BLaER1 (cell line): ENCODE data around the gene AKT1.

Experiments
- H3K27ac ChIP-seq: shearing (Covaris generic); formaldehyde crosslinking; 2 replicates; pipeline ENCODE4 v1.8.1; 2022
- H3K27me3 ChIP-seq: shearing (Covaris generic); formaldehyde crosslinking; 2 replicates; pipeline ENCODE4 v1.8.1; 2022
- H3K36me3 ChIP-seq: shearing (Covaris generic); formaldehyde crosslinking; 2 replicates; pipeline ENCODE4 v1.8.1; 2022
- H3K4me1 ChIP-seq: shearing (Covaris generic); formaldehyde crosslinking; 2 replicates; pipeline ENCODE4 v1.8.1; 2022
- H3K4me2 ChIP-seq: shearing (Covaris generic); formaldehyde crosslinking; 2 replicates; pipeline ENCODE4 v1.8.1; 2022
- H3K4me3 ChIP-seq: shearing (Covaris generic); formaldehyde crosslinking; 2 replicates; pipeline ENCODE4 v1.8.1; 2022
- H3K9ac ChIP-seq: shearing (Covaris generic); formaldehyde crosslinking; 2 replicates; pipeline ENCODE4 v1.8.1; 2022
- H3K9me3 ChIP-seq: shearing (Covaris generic); formaldehyde crosslinking; 2 replicates; pipeline ENCODE4 v1.8.1; 2022
- H4K20me1 ChIP-seq: shearing (Covaris generic); formaldehyde crosslinking; 2 replicates; pipeline ENCODE4 v1.8.1; 2022
- Cebpa-rat ChIP-seq: shearing (Covaris generic); IDR thresholded peaks from 2 replicates; pipeline ENCODE4 v1.8.1; 2022

The AKT1 gene

DNA sequence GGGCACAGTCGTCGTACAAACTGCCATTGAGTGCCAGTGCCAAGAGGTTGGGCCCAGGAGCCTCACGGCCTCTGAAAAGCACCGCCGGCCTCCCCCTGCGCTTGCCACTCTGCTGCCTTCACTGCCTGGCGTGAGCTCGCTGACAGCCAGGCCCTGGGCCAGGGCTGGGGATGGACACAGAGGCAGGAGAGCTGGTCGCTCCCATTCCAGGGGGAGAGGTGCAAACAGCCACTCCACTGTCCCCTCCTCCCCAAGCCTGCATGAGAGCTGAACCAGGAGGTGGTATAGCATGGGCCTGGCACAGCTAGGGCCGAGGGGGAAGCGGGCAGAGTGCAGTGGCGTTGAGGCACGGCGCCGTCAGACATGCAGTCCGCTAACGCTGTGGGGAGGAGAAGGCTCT is 66.9 kb downstream of the AKT1 start:
- 0 out of 2 replicates have a peak, but pooled peaks cover 1% of the 10 kb centered on the region for H4K20me1 ChIP-seq
- no peak overlapping the region for H3K27ac ChIP-seq
- no peaks in the 10 kb centered on the region for H3K36me3 ChIP-seq
- peaks cover 45% of the 10 kb centered on the region for H3K4me1 ChIP-seq
- no peak overlapping the region for H3K4me3 ChIP-seq
- TF ChIP-seq Cebpa-rat, result no peak
- H3K9me3 ChIP-seq, result no peaks in the 10 kb centered on the region
- H3K27me3 ChIP-seq, result no peaks in the 10 kb centered on the region
- no peak overlapping the region for H3K4me2 ChIP-seq
- no peak overlapping the region for H3K9ac ChIP-seq

DNA sequence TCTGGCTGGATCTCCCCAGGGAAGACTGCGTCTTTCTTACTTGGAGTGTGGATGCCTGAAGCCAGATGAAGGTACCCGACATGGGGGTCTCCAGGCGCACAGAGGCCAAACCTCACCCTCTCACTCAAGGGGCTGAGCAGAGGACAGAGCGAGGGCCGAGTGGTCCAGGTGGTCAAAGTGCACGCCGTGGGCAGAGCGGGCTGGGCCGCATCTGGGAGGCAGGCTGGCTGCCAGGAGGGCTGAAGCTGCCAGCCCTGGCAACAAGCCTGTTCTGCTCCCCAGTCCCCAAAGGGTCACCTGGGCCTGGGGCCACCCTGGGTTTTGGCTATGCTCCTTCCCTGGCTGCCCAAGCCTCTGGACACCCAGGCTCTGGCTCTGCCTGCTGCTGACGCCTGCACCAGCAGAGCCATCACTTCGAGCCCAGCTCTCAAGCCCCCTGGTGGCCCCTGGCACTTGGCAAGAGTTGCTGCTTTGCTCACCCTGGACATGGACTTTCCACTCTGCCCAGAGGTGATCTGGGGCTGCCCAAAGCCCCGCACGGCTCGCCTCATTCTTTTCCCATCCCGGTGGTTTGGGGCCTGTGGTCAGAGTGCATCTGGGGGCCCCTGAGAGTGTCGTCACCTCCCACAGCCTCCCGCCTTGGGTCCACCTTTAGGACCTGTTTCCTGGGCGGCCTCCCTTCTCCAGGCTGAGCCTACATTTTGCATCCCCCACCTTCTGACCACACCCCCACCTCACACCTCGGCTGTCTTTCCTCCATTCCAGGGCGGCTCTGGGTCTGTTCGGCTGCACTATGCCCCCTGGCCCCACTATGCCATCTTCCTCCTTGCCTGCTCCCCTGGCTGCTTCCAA is 68.7 kb downstream of the AKT1 start:
- TF ChIP-seq Cebpa-rat, result no peak
- no peak overlapping the region for H3K4me3 ChIP-seq
- no peaks in the 10 kb centered on the region for H3K27me3 ChIP-seq
- H3K9me3 ChIP-seq, result no peaks in the 10 kb centered on the region
- H3K27ac ChIP-seq, result no peak overlapping the region
- peaks cover 2% of the 10 kb centered on the region; the same call in 1 of the 2 replicates for H3K36me3 ChIP-seq
- H3K4me2 ChIP-seq, result peak overlapping the region; percentile 9; the same call in 1 of the 2 replicates
- H4K20me1 ChIP-seq, result peaks cover 17% of the 10 kb centered on the region
- H3K9ac ChIP-seq, result no peak overlapping the region
- peaks cover 45% of the 10 kb centered on the region for H3K4me1 ChIP-seq

DNA sequence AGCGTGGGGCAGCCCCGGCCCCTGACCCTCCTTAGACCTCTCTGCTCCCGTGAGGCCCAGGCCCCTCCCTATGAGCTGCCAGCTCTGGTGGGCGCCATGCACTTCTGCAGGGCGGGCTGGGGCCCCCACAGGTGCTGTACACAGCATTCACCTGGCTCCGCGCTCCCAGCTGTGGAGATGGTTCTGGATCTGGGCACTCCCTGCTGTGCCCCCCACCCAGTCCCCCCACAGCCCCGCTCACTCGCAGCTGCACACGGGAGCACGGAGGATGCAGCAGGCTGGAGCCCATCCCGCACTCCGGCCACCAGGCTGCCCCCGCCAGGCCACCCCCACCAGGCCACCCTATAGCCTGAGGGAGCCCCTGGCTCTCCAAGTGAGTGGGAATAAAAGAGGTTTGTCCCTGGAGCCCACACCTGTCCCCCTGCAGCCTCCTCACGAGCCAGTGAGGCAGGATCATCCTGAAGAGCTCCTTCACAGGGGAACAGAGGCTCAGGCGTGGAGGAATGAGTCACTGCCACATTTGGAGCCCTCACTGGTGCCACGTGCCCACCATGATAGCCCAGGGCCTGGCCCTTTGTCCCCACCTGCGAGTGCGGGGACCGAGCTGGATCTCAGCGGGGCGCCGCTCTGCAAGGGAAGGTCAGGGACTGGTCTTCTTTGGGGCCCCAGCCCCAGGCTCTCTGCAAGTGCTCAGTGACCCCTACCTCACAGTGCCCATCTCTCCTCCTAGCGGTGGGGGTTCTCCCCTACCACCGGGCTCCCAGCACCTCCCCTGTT is 69.6 kb downstream of the AKT1 start:
- Histone ChIP-seq H3K4me3 (no peak overlapping the region), H3K4me1 (peaks cover 51% of the 10 kb centered on the region), H4K20me1 (peaks cover 21% of the 10 kb centered on the region), H3K4me2 (peak overlapping the region; percentile 95), H3K9ac (no peak overlapping the region; the same call in 1 of the 2 replicates), H3K36me3 (peaks cover 10% of the 10 kb centered on the region; the same call in 1 of the 2 replicates), H3K9me3 (no peaks in the 10 kb centered on the region), H3K27ac (no peak overlapping the region), H3K27me3 (no peaks in the 10 kb centered on the region)
- TF ChIP-seq Cebpa-rat, result no peak

DNA sequence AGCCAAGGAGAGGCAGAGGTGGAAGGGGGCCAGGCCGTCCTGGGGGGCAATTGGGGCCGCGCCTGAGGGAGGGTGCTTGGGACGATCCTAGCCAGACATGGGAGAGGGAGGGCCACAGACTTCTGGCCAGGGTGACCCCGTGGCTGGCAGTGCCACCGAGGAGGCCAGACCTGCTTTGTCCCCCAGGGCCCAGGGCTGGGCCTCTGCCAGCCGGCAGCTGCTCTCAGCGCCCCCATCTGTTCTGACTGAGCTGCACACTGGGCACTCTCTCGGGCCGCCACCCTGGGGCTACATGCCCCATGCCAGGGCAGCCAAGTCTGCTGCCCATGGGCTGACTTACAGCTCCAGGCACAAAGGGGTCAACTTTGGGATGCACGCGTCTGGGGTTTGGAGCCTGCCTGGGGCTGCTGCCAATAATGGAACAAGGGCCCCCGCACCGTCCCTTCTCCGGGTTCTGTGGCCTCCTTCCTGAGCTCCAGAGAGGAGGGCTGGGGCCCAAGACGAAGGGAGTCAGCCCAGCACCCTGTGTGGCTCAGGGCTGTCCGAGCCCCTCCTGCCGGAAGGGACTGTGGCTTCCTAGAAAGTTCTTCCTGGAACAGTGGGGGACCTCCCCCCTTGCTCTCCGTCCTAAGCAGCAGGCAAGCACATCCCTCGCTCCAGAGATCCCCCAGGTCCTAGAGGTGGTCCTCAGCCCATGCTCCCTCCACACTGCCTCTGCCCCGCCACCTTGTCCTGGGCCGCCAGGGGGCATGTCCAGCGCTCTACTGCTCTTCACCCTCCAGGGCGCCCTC is 70.4 kb downstream of the AKT1 start:
- Histone ChIP-seq H3K4me3 (peak overlapping the region; percentile 70), H3K9ac (peak overlapping the region; percentile 68; the same call in 1 of the 2 replicates)

DNA sequence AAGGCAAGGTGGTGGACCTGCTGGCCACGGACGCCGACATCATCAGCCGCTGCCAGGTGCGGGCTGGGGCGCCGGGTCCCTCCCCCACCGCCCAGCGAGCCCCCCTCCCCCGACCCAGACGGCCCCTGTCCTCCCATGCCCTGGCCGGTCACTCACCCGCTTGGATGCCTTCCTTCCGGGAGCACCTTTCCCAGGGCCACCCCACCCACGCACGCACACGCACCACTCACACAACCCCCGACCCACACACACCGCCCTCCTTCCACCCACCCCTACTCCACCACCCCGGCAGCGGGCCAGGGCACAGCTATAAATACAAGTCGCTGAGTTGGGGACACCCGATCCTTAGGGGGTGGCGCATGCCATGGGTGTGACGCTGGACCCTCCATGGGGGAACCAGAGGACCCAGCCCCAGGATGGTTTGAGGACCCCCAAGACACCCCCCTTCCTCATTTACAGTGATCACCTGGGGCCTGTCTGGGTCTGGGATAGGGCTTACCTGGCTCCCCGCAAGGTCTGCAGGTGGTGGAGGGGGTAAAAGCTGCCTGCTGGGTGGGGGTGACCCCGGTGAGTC is 71.1 kb downstream of the AKT1 start:
- Histone ChIP-seq H4K20me1 (peaks cover 21% of the 10 kb centered on the region), H3K36me3 (peaks cover 17% of the 10 kb centered on the region), H3K4me2 (peak overlapping the region; percentile 95), H3K9ac (peak overlapping the region; percentile 68; the same call in 1 of the 2 replicates), H3K27me3 (no peaks in the 10 kb centered on the region), H3K4me1 (peaks cover 56% of the 10 kb centered on the region), H3K27ac (peak overlapping the region; percentile 58), H3K4me3 (peak overlapping the region; percentile 70), H3K9me3 (no peaks in the 10 kb centered on the region)
- TF ChIP-seq Cebpa-rat, result no peak

More for the DNA sequence above, 70.4 kb downstream of the AKT1 start:
- H3K27ac ChIP-seq, result peak overlapping the region; percentile 58; the same call in 1 of the 2 replicates
- H3K36me3 ChIP-seq, result peaks cover 11% of the 10 kb centered on the region; the same call in 1 of the 2 replicates
- TF ChIP-seq Cebpa-rat, result no peak
- H3K27me3 ChIP-seq, result no peaks in the 10 kb centered on the region
- peaks cover 51% of the 10 kb centered on the region for H3K4me1 ChIP-seq
- peak overlapping the region; percentile 95 for H3K4me2 ChIP-seq
- no peaks in the 10 kb centered on the region for H3K9me3 ChIP-seq
- H4K20me1 ChIP-seq, result peaks cover 21% of the 10 kb centered on the region

DNA sequence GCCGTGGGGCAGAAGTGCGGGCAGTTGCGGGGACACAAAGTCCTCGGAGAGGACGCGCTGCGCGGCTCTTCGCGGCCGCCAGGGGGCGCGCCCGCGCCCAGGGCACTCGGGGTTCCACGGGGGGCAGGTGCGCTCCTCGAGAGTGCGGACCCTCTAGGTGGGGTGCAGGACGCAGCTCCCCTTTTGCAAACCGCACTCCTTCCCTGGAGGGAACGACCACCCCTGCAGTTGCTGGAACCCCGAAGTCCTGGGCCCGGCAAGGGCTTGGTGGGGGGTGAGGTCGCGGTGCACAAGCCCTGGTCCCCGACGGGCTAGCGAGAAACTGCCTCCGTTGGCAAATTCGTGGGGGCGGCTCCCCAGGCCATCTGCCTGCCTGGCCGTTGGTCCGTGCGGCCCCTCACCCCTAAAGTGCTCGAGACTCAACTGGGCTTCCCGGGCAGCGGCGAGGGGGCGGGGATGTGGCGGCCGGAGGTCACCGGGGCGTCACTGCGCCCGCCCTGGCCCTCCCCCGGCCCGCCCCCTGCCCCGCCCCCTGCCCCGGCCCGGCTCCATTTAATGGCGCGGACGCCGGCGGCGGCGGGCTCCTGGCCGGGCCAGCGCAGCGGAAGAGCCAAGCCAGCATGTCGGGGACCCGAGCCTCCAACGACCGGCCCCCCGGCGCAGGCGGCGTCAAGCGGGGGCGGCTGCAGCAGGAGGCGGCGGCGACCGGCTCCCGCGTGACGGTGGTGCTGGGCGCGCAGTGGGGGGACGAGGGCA is 71.7 kb downstream of the AKT1 start, which contains the start of gene ADSS1:
TSS of gene ADSS1 (plus strand) at position 579 of the 756 bp plus-strand sequence. CDS start at position 621, 42 bp downstream.
- Histone ChIP-seq H3K27me3 (no peaks in the 10 kb centered on the region), H3K4me3 (peak within 1 kb of the TSS; percentile 70), H3K9ac (peak within 1 kb of the TSS; percentile 68; the same call in 1 of the 2 replicates), H3K4me2 (peak within 1 kb of the TSS; percentile 95), H3K9me3 (no peaks in the 10 kb centered on the region), H3K27ac (peak within 1 kb of the TSS; percentile 65), H3K36me3 (peaks cover 24% of the 10 kb centered on the region), H3K4me1 (peaks cover 63% of the 10 kb centered on the region), H4K20me1 (peaks cover 21% of the 10 kb centered on the region)
- TF ChIP-seq Cebpa-rat, result no peak

DNA sequence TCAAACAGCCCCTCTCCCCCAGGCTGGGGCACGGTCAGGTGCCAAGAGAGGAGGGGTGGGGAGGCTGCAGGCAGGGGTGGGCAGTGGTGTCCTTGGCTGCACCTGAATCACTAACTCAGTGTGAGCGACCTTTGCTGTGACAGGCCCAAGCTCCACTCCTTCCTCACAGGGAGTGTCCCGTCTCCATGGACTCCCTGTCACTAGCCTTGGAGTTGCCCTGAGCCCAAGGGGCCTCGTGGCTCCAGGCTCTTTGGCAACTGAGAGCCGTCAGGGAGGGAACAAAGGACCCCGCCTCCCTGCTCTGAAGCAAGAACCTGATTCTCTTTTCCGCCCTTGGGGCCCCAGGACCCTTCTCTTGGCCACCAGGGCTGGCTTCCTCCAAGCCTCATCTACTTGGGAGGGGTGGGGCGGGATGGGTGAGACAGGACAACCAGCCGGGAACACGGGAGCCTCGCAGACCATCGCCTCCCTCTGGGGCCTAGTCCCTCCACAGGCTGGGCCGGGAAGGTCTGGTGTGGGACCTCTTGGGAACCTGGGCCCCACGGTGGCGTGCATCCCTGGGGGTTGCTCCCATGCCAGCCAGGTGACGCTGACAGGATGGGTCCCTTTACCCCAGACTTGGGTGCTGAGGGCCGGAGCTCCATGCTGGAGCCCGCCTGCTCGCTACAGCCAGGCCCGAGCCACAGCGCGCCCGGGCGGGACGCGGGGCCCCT is 72.5 kb downstream of the AKT1 start:
- H3K9me3 ChIP-seq, result no peaks in the 10 kb centered on the region
- peaks cover 70% of the 10 kb centered on the region for H3K4me1 ChIP-seq
- no peaks in the 10 kb centered on the region for H3K27me3 ChIP-seq
- H3K27ac ChIP-seq, result peak overlapping the region; percentile 65
- peaks cover 21% of the 10 kb centered on the region for H4K20me1 ChIP-seq
- no peak for TF ChIP-seq Cebpa-rat
- peak overlapping the region; percentile 70 for H3K4me3 ChIP-seq
- H3K9ac ChIP-seq, result 0 out of 2 replicates have a peak overlapping the region, but pooled peaks have one; percentile 24
- peaks cover 29% of the 10 kb centered on the region for H3K36me3 ChIP-seq
- peak overlapping the region; percentile 95 for H3K4me2 ChIP-seq
